ENCODE results near the gene REV3L. TPM values are rescaled to one million over a fixed set of nuclear protein-coding genes. Genes with fewer than 3 reads are reported as not detected.

The REV3L gene
- polyA plus RNA-seq, 6 donors from 2014 or later: 3.2 to 18.5 (median 8.8) TPM

DNA sequence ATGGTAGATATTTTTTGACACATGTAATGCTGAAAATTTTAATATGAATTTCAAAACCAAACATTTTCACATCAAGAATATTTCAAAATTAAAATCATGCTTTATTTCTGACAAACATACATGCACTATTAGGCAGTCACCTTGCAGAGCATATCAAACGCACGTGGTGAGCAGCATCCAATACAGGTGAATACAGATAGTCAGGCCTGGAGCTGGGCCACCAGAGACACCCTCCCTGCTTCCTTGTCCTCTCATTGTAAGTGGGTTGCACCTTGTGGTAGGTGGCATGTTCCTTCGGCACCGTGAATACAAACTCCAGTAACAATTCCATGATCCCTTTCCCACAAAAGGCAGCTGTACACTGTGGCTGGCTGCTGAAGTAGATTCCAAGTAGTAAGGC lies 8.9 kb downstream of the REV3L start:
- Mint-ChIP-seq H3K27me3 (no peaks in the 10 kb centered on the region), H3K4me3 (no peak overlapping the region), H3K36me3 (no peaks in the 10 kb centered on the region), H3K4me1 (peaks cover 22 to 28% (median 22%) of the 10 kb centered on the region in 3 donors), H3K27ac (no peak overlapping the region), H3K9me3 (no peaks in the 10 kb centered on the region)
- DNase-seq (no peak), ATAC-seq (ENCODE audit: low read depth in 2 of 2) (no peak)

DNA sequence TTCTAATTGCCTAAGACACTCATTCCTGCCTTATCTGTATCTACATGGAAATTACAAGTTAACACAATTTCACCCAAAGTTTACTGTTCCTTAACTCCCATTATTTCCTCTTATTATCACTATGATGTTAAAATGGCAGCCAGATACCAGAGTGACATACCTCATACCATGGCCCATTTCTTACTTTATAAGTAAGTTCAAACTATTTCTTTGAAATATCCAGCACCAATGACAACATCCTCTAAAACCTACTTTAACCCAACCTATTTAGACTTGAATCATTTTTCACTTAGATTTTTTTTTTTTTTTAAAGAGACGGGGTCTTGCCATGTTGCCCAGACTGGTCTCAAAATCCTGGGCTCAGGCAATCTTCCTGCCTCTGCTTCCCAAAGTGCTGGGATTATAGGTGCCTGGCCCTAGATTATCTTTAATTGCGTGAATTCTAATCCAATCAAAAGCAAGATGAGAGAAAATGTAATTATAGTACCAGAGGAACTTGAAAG lies 10.0 kb downstream of the REV3L start:
- Mint-ChIP-seq H3K4me1 (peaks cover 16 to 21% (median 18%) of the 10 kb centered on the region in 3 donors), H3K9me3 (no peaks in the 10 kb centered on the region), H3K4me3 (no peak overlapping the region), H3K27me3 (no peaks in the 10 kb centered on the region), H3K27ac (peak overlapping the region in 1 of 6 donors; percentile 54), H3K36me3 (no peaks in the 10 kb centered on the region)
- DNase-seq (no peak), ATAC-seq (ENCODE audit: low read depth in 2 of 2) (no peak)

DNA sequence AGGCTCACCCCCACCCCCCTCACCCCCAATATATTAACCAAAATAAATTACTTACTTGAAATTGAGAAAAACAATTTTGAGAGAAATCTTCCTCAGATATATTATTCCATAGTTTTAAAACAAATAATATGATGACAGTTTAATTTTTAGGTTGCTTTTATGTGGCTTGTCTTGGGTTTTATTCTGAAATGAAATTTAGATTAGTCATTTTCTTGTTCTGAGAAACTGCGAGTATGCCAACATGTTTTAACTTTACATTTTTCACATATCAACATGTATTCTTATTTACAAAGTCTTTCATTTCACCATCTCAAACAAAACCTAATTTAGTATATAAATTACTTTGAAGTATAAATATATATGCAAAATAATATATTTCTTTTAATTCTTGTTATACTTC lies 11.1 kb downstream of the REV3L start:
- Mint-ChIP-seq H3K9me3 (no peaks in the 10 kb centered on the region), H3K36me3 (no peaks in the 10 kb centered on the region), H3K4me1 (peaks cover 7 to 15% (median 8%) of the 10 kb centered on the region in 3 donors), H3K27me3 (no peaks in the 10 kb centered on the region), H3K27ac (no peak overlapping the region), H3K4me3 (no peak overlapping the region)
- ATAC-seq (ENCODE audit: low read depth in 2 of 2) (no peak), DNase-seq (no peak)

DNA sequence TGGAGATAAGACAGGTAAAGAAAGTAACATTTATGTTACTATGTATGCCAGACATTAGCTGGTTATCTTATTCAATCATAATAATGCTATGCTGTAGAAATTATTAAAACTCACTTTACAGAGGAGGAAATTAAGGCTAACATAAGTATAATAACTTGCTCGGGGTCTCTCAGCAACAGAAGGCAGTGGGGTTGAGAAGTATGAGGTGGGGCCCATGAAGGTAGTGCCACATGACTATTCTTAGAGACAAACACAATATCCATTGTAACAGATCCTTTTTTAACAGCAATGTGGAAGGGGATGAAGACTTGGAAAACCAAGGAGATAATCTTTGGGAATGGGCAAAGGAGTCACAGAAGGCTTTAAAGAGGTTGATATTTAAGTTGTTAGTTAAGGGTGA lies 11.5 kb downstream of the REV3L start:
- Mint-ChIP-seq H3K9me3 (no peaks in the 10 kb centered on the region), H3K27me3 (no peaks in the 10 kb centered on the region), H3K36me3 (no peaks in the 10 kb centered on the region), H3K4me1 (peaks cover 6 to 15% (median 7%) of the 10 kb centered on the region in 3 donors), H3K27ac (peak overlapping the region in 3 of 6 donors; percentile 5 to 55 (median 18)), H3K4me3 (no peak overlapping the region)
- ATAC-seq (ENCODE audit: low read depth in 2 of 2) (no peak), DNase-seq (no peak)

DNA sequence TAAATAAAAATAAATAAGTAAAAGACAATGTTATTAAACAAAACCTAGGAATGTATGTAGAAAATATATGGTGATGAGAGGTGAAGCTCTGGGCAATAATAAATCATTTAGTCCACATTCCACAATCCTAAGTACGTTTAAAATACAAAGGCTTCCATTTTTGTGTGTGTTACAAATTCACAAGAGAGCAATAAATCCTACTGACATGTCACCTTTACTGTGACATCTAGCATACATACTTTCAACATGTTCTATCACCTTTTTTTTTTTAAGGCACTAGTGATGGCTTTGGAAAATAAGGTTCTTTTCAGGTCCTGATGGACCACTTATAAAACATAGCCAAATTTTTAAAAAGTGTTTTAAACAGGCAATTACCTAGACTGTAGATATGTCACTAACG lies 12.0 kb downstream of the REV3L start:
- no peak for DNase-seq
- no peaks in the 10 kb centered on the region for H3K36me3 Mint-ChIP-seq
- no peak for ATAC-seq (ENCODE audit: low read depth in 2 of 2)
- H3K4me1 Mint-ChIP-seq: peaks cover 6 to 15% (median 7%) of the 10 kb centered on the region in 3 donors
- H3K27ac Mint-ChIP-seq: peak overlapping the region in 2 of 6 donors; percentile 18 to 55
- H3K27me3 Mint-ChIP-seq: no peaks in the 10 kb centered on the region
- H3K9me3 Mint-ChIP-seq: no peaks in the 10 kb centered on the region
- no peak overlapping the region for H3K4me3 Mint-ChIP-seq

DNA sequence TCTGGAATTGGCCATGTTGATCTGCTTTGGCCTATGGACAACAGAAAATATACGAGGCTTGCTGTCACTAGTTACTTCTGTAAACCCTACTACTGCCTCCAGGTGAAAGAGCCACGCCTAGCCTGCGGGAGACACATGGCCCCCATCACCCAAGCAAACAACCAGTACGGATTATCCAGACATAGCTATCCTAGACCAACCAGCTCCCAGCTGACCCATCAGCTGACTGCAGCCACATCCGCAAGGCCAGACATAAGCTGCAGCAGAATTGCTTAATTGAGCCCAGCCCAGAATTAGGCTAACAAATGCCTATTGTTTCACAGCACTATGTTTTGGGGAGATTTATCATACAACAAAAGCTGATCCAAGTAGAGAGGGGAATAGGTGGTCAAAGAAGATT lies 13.5 kb downstream of the REV3L start:
- no peak for DNase-seq
- H3K9me3 Mint-ChIP-seq: no peaks in the 10 kb centered on the region
- H3K36me3 Mint-ChIP-seq: no peaks in the 10 kb centered on the region
- H3K27me3 Mint-ChIP-seq: no peaks in the 10 kb centered on the region
- H3K27ac Mint-ChIP-seq: peak overlapping the region in 1 of 6 donors; percentile 23
- H3K4me3 Mint-ChIP-seq: no peak overlapping the region
- peaks cover 5 to 10% (median 6%) of the 10 kb centered on the region in 3 donors for H3K4me1 Mint-ChIP-seq
- no peak for ATAC-seq (ENCODE audit: low read depth in 2 of 2)

DNA sequence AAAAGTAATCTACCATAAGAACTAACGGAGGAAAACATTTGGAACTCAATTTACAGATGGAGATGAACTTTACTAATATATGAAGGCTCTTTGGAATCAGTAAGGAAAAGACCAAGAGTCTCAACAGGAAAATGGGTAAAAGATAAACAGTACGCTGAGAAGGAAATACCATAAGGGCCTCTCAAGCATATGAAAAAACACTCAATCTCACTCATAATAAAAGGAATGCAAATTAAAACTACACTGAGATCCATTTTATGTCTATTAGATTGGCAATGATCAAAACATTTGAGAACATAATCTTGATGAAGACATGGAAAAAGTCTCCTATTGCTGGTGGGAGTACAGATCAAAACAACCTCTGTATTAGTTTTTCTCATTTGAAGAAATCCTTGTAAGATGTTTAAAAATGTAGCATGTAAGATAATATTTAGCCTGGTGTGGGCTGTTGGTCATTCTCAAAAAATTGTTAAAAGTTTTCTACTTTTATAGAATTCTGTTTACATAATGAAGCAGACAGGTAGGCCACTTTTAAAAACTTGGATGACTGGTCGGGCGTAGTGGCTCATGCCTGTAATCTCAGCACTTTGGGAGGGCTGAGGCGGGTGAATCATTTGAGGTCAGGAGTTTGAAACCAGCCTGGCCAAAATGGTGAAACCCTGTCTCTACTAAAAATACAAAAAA lies 14.5 kb downstream of the REV3L start:
- ATAC-seq (ENCODE audit: low read depth in 2 of 2) (no peak), DNase-seq (no peak)
- Mint-ChIP-seq H3K9me3 (no peaks in the 10 kb centered on the region), H3K27me3 (no peaks in the 10 kb centered on the region), H3K36me3 (no peaks in the 10 kb centered on the region), H3K4me3 (no peak overlapping the region), H3K27ac (peak overlapping the region in 3 of 6 donors; percentile 3 to 70 (median 23)), H3K4me1 (peaks cover 0 to 7% (median 6%) of the 10 kb centered on the region in 3 donors)

DNA sequence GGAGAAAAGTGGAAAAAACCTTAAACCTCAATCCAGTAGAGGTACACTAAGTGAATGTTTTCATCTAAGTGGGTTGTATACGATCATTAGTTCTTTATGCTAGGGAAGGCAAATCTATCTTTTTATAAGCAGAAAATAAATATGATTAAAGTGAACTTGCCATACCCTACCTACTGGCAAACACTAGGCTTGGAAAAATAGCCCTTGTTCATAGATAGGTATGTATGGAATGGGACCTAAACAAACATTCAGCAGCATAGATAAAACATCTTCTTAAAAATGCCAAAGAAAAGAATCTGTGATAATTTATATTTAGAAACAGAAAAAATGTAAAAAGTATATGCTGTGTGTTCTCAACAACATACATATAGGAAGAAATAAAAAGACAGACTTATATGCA lies 18.8 kb downstream of the REV3L start:
- H3K36me3 Mint-ChIP-seq: peaks cover 10 to 12% of the 10 kb centered on the region in 2 donors
- ATAC-seq (ENCODE audit: low read depth in 2 of 2) (no peak), DNase-seq (no peak)
- H3K4me3 Mint-ChIP-seq: no peak overlapping the region
- no peak overlapping the region for H3K27ac Mint-ChIP-seq
- H3K4me1 Mint-ChIP-seq: peaks cover 8 to 22% (median 11%) of the 10 kb centered on the region in 3 donors
- no peaks in the 10 kb centered on the region for H3K27me3 Mint-ChIP-seq
- H3K9me3 Mint-ChIP-seq: peaks cover 0 to 11% (median 4%) of the 10 kb centered on the region in 7 donors

DNA sequence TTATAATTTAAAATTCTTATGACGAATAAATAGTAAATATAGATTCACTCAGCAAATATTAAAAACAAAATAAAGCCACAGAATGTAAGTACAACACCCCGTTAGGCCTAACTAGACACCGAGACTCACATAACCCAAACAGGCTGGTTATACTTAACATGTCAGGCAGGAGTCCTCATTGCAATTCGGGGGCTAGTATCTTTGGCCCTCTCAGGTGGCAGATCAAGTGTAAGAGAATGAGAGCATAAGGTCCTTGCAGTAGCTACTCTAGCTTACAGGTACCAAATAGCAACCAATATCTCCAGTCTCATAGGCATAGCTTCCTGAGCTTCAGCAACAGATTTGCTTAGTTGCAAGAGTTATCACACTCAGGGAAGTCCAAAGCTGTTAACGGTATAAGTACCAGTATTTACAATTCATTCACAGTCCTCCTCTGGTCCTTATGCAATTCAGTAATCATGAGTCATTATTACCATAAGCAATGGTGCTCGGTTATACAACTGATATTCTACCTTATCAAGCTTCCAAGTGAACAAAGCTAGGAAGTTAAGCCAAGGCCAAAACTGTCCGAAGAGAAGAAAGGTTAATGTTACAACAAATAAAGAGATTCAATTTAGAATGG lies 20.1 kb downstream of the REV3L start:
- H3K9me3 Mint-ChIP-seq: peaks cover 0 to 22% (median 15%) of the 10 kb centered on the region in 7 donors
- H3K27me3 Mint-ChIP-seq: no peaks in the 10 kb centered on the region
- no peak for ATAC-seq (ENCODE audit: low read depth in 2 of 2)

DNA sequence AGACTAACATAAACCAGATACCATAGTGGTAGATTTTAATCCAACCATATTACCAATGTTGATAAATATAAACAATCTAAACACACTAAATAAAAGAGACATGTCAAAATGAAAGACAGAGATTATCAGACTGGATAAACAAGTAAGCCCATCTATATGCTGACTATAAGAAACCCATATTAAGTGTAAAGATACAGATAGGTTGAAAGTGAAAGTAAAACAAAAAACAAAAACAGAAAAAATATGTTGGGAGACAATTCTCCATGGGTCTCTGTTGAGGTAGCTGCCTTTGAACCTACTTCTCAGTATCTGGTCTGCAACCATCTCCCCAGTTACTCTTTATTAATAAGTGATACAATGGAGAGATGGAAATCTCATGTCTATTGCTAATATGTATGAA lies 21.2 kb downstream of the REV3L start:
- peak overlapping the region in 2 of 8 donors; percentile 15 to 61 for H3K4me3 Mint-ChIP-seq
- H3K9me3 Mint-ChIP-seq: peaks cover 0 to 27% (median 16%) of the 10 kb centered on the region in 7 donors
- peaks cover 26 to 32% of the 10 kb centered on the region in 2 donors for H3K36me3 Mint-ChIP-seq
- H3K27ac Mint-ChIP-seq: peak overlapping the region in 5 of 6 donors; percentile 39 to 76 (median 72)
- H3K27me3 Mint-ChIP-seq: no peaks in the 10 kb centered on the region
- H3K4me1 Mint-ChIP-seq: peaks cover 11 to 35% (median 13%) of the 10 kb centered on the region in 3 donors
- DNase-seq (no peak), ATAC-seq (ENCODE audit: low read depth in 2 of 2) (peak; percentile 62 to 65)

More for the DNA sequence above, 20.1 kb downstream of the REV3L start:
- no peak overlapping the region for H3K4me3 Mint-ChIP-seq
- DNase-seq: no peak
- H3K27ac Mint-ChIP-seq: peak overlapping the region in 5 of 6 donors; percentile 38 to 80 (median 76)
- peaks cover 10 to 34% (median 13%) of the 10 kb centered on the region in 3 donors for H3K4me1 Mint-ChIP-seq
- peaks cover 20 to 25% of the 10 kb centered on the region in 2 donors for H3K36me3 Mint-ChIP-seq

DNA sequence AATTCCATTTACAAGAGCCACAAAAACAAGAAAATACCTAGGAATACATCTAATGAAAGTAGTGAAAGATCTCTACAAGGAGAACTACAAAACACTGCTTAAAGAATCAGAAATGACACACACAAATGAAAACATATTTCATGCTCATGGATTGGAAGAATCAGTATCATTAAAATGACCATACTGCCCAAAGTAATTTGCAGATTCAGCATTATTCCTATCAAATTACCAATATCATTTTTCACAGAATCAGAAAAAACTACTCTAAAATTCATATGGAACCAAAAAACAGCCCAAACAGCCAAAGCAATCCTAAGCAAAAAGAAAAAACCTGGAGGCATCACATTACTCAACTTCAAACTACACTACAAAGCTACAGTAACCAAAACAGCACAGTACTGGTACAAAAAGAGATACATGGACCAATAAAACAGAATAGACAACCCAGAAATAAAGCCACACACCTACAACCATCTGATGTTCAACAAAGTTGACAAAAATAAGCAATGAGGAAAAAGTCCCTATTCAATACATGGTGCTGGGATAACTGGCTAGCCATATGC lies 24.3 kb downstream of the REV3L start:
- peaks cover 0 to 27% (median 16%) of the 10 kb centered on the region in 7 donors for H3K9me3 Mint-ChIP-seq
- no peak for ATAC-seq (ENCODE audit: low read depth in 2 of 2)
- H3K27ac Mint-ChIP-seq: no peak overlapping the region
- H3K27me3 Mint-ChIP-seq: no peaks in the 10 kb centered on the region
- no peak overlapping the region for H3K4me3 Mint-ChIP-seq
- peaks cover 11 to 35% (median 13%) of the 10 kb centered on the region in 3 donors for H3K4me1 Mint-ChIP-seq
- H3K36me3 Mint-ChIP-seq: peaks cover 26 to 32% of the 10 kb centered on the region in 2 donors
- no peak for DNase-seq

DNA sequence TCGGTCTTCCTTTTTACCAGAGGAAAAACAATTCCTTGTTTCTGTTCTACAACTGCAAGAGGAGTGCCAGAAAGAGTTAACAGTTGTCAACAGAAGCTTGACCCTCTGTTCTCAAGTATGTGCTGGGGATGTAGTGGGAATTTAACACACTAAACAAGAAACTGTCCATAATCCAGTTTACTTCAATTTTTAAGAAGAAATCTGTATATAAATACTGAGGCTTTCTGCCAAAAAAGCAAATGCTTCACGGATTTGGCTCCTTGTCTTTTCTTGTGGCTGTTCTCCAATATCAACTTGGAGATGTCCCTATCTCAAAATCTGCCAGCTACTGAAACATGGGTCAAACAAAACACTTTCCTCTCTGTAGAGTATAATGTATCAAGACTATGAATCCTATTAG lies 26.8 kb downstream of the REV3L start:
- no peaks in the 10 kb centered on the region for H3K27me3 Mint-ChIP-seq
- H3K36me3 Mint-ChIP-seq: peaks cover 26 to 32% of the 10 kb centered on the region in 2 donors
- ATAC-seq (ENCODE audit: low read depth in 2 of 2) (no peak), DNase-seq (no peak)
- peaks cover 0 to 27% (median 16%) of the 10 kb centered on the region in 7 donors for H3K9me3 Mint-ChIP-seq
- peaks cover 2 to 19% (median 7%) of the 10 kb centered on the region in 3 donors for H3K4me1 Mint-ChIP-seq
- H3K27ac Mint-ChIP-seq: no peak overlapping the region
- H3K4me3 Mint-ChIP-seq: no peak overlapping the region

DNA sequence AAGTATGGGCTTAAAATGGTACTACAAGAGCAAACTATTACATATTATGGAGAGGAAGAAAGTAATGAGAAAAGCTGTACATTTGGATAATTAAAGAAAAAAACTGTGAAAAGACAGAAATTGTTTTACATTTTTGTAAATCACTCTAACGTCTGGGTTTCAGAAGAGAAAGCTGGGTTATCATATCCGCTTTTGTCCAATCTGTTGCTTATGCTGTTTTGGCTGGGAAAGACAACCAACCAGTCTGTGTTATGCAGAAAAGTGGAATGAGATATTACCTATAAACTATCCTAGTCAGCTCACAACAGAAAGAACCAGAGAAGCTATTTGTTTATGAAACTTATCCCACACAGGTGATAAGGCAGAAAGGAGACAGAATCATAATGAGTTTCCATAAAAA lies 32.4 kb downstream of the REV3L start:
- no peak for DNase-seq
- Mint-ChIP-seq H3K27ac (peak overlapping the region in 2 of 6 donors; percentile 3 to 23), H3K36me3 (peaks cover 6 to 12% of the 10 kb centered on the region in 2 donors), H3K4me3 (no peak overlapping the region), H3K9me3 (no peaks in the 10 kb centered on the region), H3K4me1 (peaks cover 8 to 22% (median 16%) of the 10 kb centered on the region in 3 donors), H3K27me3 (no peaks in the 10 kb centered on the region)
- ATAC-seq (ENCODE audit: low read depth in 2 of 2): no peak

Measured in naive B cell (primary cell).